GM12878 (cell line): Measurements from ENCODE around the gene TK1. TPM values are rescaled to one million over a fixed set of nuclear protein-coding genes. Genes with fewer than 3 reads are reported as not detected.

Experiments
- EED ChIP-seq: sonication (generic); IDR thresholded peaks from 2 replicates; pipeline ENCODE4 v1.6.1; 2016; ENCODE audit warnings: antibody characterized with exemption, low read depth
- GABPA ChIP-seq: IDR thresholded peaks from 2 replicates; pipeline ENCODE4 v1.6.1; 2014; ENCODE audit warnings: antibody characterized with exemption, low read depth, mild to moderate bottlenecking, inconsistent platforms
- HDAC2 ChIP-seq: fragments of 200-600 bp; sonication (generic); IDR thresholded peaks from 2 replicates; pipeline ENCODE4 v1.6.1; 2017
- IKZF2 ChIP-seq, 2 experiments: fragments of 450-650 bp; IDR thresholded peaks; 2 replicates each; pipeline ENCODE4 v1.6.1; 2017; ENCODE audit warnings: mild to moderate bottlenecking in 2 of 2, moderate library complexity in 2 of 2
- JUND ChIP-seq: IDR thresholded peaks from 2 replicates; pipeline ENCODE4 v1.6.1; 2012; ENCODE audit warnings: low read depth, mild to moderate bottlenecking, low read length, improper control_type of control experiment, moderate library complexity
- KDM1A ChIP-seq: fragments of 200-600 bp; sonication (generic); IDR thresholded peaks from 2 replicates; pipeline ENCODE4 v1.6.1; 2016; ENCODE audit warnings: borderline replicate concordance
- MEF2B ChIP-seq: fragments of 450-650 bp; IDR thresholded peaks from 2 replicates; pipeline ENCODE4 v1.6.1; 2018; ENCODE audit warnings: mild to moderate bottlenecking, moderate library complexity; ENCODE audit not compliant: partially characterized antibody, poor library complexity, severe bottlenecking
- MTA3 ChIP-seq: IDR thresholded peaks from 2 replicates; pipeline ENCODE4 v1.6.1; 2012; ENCODE audit warnings: low read length, inconsistent platforms, borderline replicate concordance
- MYB ChIP-seq: fragments of 150-350 bp; IDR thresholded peaks from 2 replicates; pipeline ENCODE4 v1.6.1; 2014; ENCODE audit warnings: mild to moderate bottlenecking, low read depth, low read length, borderline replicate concordance
- NFYB ChIP-seq: IDR thresholded peaks from 2 replicates; pipeline ENCODE4 v1.6.1; 2011; ENCODE audit warnings: low read depth, mild to moderate bottlenecking, low read length, improper control_type of control experiment, moderate library complexity; ENCODE audit not compliant: insufficient read depth
- PAX5 ChIP-seq: IDR thresholded peaks from 2 replicates; pipeline ENCODE4 v1.6.1; 2011; ENCODE audit warnings: low read depth, low read length, borderline replicate concordance
- POLR2A ChIP-seq: IDR thresholded peaks from 2 replicates; pipeline ENCODE4 v1.6.1; 2011; ENCODE audit warnings: low read depth, mild to moderate bottlenecking, low read length
- RAD51 ChIP-seq: fragments of 450-650 bp; IDR thresholded peaks from 2 replicates; pipeline ENCODE4 v1.6.1; 2016; ENCODE audit warnings: moderate library complexity, mild to moderate bottlenecking, inconsistent platforms
- RCOR1 ChIP-seq: conservative IDR thresholded peaks from 2 replicates; pipeline ENCODE4 v1.6.1; 2012; ENCODE audit warnings: low read depth, low read length, improper control_type of control experiment
- RUNX3 ChIP-seq: IDR thresholded peaks from 2 replicates; pipeline ENCODE4 v1.6.1; 2012; ENCODE audit warnings: low read length, inconsistent platforms
- SP1 ChIP-seq: IDR thresholded peaks from one replicate; pipeline ENCODE4 v1.6.1; 2011; ENCODE audit warnings: low read depth, low read length
- ZNF24 ChIP-seq: fragments of 450-650 bp; IDR thresholded peaks from 2 replicates; pipeline ENCODE4 v1.6.1; 2017; ENCODE audit warnings: antibody characterized with exemption, mild to moderate bottlenecking
- ZNF384 ChIP-seq: IDR thresholded peaks from 2 replicates; pipeline ENCODE4 v1.6.1; 2012; ENCODE audit warnings: low read depth, mild to moderate bottlenecking, low read length, improper control_type of control experiment, borderline replicate concordance
- polyA plus RNA-seq, 11 experiments: library from polyadenylated mRNA; depleted of rRNA in 4 of 11; unstranded in 6 of 11; stranded (reverse) in 5 of 11; fragments of >200 nt; fragmentation: Nextera tagmentation in 4 of 11; fragmentation: Illumina TruSeq in 1 of 11; extraction: Ambion mirVana in 4 of 11; extraction: Trizol in 1 of 11; gene quantifications; 1 replicate in 1 of 11; 2 replicates in 10 of 11; pipeline versions ENCODE4 v1.2.1 to v1.2.3, GENCODE V29; 2011 to 2016; ENCODE audit warnings: inconsistent platforms in 2 of 11, missing spikeins in 2 of 11, low read depth in 1 of 11
- total RNA-seq, 4 experiments: library from RNA; depleted of rRNA in 3 of 4; stranded (reverse); fragments of >200 nt in 3 of 4; fragmentation: Illumina TruSeq in 1 of 4; extraction: Trizol in 1 of 4; gene quantifications; 2 replicates each; pipeline versions ENCODE4 v1.2.1 to v1.2.3, GENCODE V29; 2013 to 2021
- TF ChIP-seq, protein P1 (sequence below): fragments of 450-650 bp; IDR thresholded peaks from 2 replicates; pipeline ENCODE4 v1.6.1; 2016; ENCODE audit warnings: mild to moderate bottlenecking, moderate library complexity, borderline replicate concordance
- TF ChIP-seq, protein P2 (sequence below): fragments of 450-650 bp; formaldehyde crosslinking; IDR thresholded peaks from 2 replicates; pipeline ENCODE4 v1.4.0; 2022; ENCODE audit warnings: mild to moderate bottlenecking, moderate library complexity
- TF ChIP-seq, protein P3 (sequence below): IDR thresholded peaks from 2 replicates; pipeline ENCODE4 v1.6.1; 2012; ENCODE audit warnings: low read depth, low read length, improper control_type of control experiment

Gene TK1
- total and polyA plus RNA-seq, 10 of the 15 experiments (the other 5 are each of a cell fraction or from before 2014, with no cell fraction given): 4.6 to 175 (median 77.9) TPM

DNA sequence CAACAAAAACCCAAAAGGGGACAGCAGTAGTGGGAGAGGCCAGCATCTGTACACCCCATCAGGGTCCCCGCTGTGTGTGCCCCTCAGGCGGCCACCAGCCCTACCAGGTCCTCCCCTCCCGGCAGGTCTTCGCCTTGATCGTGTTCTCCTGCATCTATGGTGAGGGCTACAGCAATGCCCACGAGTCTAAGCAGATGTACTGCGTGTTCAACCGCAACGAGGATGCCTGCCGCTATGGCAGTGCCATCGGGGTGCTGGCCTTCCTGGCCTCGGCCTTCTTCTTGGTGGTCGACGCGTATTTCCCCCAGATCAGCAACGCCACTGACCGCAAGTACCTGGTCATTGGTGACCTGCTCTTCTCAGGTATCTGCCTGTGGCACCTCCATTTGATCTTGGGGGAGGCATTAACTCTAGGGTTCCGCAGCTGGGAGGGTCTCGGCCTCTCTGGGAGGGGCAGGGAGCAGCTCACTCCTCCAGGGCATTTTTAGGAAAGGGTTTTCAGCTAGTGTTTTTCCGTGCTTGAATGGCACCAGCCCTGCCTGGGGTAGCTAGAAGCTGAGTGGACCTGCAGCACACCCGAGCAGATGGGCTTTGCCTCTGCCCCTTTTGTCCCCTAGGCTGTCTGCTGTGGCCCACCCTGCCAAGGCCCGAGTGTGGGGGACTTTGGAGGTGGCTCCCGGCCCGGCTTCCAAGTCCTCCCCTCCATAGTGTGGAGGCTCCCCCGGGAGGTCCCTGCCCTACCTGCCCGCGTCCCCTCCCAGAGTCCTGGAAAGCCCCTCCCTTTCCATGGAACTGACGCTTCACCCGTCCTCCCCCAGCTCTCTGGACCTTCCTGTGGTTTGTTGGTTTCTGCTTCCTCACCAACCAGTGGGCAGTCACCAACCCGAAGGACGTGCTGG is 15.9 kb downstream of the TK1 start (continued):
- TF ChIP-seq SP1: no peak
- no peak for TF ChIP-seq ZNF384
- TF ChIP-seq GABPA: no peak
- TF ChIP-seq, protein P1, sequence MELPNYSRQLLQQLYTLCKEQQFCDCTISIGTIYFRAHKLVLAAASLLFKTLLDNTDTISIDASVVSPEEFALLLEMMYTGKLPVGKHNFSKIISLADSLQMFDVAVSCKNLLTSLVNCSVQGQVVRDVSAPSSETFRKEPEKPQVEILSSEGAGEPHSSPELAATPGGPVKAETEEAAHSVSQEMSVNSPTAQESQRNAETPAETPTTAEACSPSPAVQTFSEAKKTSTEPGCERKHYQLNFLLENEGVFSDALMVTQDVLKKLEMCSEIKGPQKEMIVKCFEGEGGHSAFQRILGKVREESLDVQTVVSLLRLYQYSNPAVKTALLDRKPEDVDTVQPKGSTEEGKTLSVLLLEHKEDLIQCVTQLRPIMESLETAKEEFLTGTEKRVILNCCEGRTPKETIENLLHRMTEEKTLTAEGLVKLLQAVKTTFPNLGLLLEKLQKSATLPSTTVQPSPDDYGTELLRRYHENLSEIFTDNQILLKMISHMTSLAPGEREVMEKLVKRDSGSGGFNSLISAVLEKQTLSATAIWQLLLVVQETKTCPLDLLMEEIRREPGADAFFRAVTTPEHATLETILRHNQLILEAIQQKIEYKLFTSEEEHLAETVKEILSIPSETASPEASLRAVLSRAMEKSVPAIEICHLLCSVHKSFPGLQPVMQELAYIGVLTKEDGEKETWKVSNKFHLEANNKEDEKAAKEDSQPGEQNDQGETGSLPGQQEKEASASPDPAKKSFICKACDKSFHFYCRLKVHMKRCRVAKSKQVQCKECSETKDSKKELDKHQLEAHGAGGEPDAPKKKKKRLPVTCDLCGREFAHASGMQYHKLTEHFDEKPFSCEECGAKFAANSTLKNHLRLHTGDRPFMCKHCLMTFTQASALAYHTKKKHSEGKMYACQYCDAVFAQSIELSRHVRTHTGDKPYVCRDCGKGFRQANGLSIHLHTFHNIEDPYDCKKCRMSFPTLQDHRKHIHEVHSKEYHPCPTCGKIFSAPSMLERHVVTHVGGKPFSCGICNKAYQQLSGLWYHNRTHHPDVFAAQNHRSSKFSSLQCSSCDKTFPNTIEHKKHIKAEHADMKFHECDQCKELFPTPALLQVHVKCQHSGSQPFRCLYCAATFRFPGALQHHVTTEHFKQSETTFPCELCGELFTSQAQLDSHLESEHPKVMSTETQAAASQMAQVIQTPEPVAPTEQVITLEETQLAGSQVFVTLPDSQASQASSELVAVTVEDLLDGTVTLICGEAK: 0 out of 2 replicates have a peak, but pooled peaks have one; percentile 15
- no peak for TF ChIP-seq KDM1A
- no peak for TF ChIP-seq MYB
- TF ChIP-seq RUNX3: peak; percentile 57; the same call in 1 of the 2 replicates
- TF ChIP-seq ZNF24: no peak
- no peak for TF ChIP-seq MTA3
- no peak for TF ChIP-seq RAD51
- TF ChIP-seq EED: no peak; the same call in 1 of the 2 replicates
- TF ChIP-seq PAX5: no peak
- peak; percentile 3 for TF ChIP-seq POLR2A
- peak; percentile 25 to 34; a peak in 2 of 4 replicates for TF ChIP-seq IKZF2 (IDR thresholded peaks at IDR 0.05)
- TF ChIP-seq RCOR1: no peak
- TF ChIP-seq JUND: no peak
- TF ChIP-seq HDAC2: no peak
- no peak for TF ChIP-seq NFYB
- TF ChIP-seq MEF2B: no peak
- TF ChIP-seq, protein P2, sequence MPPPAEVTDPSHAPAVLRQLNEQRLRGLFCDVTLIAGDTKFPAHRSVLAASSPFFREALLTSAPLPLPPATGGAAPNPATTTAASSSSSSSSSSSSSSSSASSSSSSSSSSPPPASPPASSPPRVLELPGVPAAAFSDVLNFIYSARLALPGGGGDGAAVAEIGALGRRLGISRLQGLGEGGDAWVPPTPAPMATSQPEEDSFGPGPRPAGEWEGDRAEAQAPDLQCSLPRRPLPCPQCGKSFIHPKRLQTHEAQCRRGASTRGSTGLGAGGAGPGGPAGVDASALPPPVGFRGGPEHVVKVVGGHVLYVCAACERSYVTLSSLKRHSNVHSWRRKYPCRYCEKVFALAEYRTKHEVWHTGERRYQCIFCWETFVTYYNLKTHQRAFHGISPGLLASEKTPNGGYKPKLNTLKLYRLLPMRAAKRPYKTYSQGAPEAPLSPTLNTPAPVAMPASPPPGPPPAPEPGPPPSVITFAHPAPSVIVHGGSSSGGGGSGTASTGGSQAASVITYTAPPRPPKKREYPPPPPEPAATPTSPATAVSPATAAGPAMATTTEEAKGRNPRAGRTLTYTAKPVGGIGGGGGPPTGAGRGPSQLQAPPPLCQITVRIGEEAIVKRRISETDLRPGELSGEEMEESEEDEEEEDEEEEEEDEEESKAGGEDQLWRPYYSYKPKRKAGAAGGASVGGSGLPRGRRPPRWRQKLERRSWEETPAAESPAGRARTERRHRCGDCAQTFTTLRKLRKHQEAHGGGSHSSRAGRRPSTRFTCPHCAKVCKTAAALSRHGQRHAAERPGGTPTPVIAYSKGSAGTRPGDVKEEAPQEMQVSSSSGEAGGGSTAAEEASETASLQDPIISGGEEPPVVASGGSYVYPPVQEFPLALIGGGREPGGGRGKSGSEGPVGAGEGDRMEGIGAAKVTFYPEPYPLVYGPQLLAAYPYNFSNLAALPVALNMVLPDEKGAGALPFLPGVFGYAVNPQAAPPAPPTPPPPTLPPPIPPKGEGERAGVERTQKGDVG (CRISPR knock-in tag): no peak
- TF ChIP-seq, protein P3, sequence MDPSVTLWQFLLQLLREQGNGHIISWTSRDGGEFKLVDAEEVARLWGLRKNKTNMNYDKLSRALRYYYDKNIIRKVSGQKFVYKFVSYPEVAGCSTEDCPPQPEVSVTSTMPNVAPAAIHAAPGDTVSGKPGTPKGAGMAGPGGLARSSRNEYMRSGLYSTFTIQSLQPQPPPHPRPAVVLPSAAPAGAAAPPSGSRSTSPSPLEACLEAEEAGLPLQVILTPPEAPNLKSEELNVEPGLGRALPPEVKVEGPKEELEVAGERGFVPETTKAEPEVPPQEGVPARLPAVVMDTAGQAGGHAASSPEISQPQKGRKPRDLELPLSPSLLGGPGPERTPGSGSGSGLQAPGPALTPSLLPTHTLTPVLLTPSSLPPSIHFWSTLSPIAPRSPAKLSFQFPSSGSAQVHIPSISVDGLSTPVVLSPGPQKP: no peak
